Esophagus squamous epithelium (tissue), 4 donors: Measurements from ENCODE around the gene SMIM14.

Experiments used
- POLR2A ChIP-seq, 4 donors: fragments of 450-650 bp; IDR thresholded peaks; one replicate each; pipeline ENCODE4 v1.6.1; 2017; ENCODE audit warnings: antibody characterized with exemption in 4 of 4, mild to moderate bottlenecking in 4 of 4, moderate library complexity in 3 of 4
- TF ChIP-seq, protein P1 (sequence below), 6 experiments: fragments of 450-650 bp in 4 of 6; fragments of 200-600 bp in 2 of 6; sonication (generic) in 2 of 6; IDR thresholded peaks; one replicate each; pipeline ENCODE4 v1.5.1; 2016 to 2019; ENCODE audit warnings: antibody characterized with exemption in 6 of 6, mild to moderate bottlenecking in 4 of 6, moderate library complexity in 4 of 6

DNA sequence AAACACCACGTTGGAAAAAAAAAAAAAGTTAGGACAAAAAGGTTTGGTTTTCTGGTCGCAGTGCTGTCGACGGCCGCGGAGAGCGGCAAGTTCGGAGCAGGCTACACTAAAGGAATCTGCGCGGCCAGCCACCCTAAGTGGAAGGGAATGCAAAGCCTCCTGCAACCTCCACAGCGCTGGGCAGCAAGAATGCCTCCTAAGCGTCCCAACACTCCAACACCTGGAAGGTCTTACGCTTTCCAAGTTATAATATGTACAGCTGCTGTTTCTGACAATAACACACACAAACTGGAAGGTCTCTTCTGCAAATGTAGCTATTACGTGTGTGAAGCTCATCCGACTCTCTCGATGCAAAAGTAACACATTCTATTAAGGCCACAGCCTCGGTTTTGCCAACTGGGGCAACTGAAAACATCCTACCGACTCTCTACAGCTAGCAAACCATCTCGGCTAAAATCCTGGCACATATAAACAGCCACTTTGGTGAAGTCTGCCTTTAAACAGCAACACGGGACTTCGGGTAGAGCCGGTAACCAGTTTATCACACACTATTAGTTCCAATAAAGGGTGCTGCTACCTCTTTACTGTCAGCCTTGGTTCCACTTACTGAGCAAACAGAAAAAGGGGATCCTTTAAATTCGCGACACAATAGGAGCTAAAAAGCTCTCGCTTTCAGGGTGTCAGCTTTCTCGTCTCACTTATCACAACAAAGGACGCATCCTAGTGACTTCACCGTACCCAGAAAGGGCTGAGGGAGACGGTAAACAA is 895 bp downstream of the SMIM14 start:
- TF ChIP-seq, protein P1, sequence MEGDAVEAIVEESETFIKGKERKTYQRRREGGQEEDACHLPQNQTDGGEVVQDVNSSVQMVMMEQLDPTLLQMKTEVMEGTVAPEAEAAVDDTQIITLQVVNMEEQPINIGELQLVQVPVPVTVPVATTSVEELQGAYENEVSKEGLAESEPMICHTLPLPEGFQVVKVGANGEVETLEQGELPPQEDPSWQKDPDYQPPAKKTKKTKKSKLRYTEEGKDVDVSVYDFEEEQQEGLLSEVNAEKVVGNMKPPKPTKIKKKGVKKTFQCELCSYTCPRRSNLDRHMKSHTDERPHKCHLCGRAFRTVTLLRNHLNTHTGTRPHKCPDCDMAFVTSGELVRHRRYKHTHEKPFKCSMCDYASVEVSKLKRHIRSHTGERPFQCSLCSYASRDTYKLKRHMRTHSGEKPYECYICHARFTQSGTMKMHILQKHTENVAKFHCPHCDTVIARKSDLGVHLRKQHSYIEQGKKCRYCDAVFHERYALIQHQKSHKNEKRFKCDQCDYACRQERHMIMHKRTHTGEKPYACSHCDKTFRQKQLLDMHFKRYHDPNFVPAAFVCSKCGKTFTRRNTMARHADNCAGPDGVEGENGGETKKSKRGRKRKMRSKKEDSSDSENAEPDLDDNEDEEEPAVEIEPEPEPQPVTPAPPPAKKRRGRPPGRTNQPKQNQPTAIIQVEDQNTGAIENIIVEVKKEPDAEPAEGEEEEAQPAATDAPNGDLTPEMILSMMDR (IDR thresholded peaks at IDR 0.05), result no peak
- no peak for TF ChIP-seq POLR2A (IDR thresholded peaks at IDR 0.05)
